ENCODE results near the gene CNN1. TPM values are rescaled to one million over a fixed set of nuclear protein-coding genes. Genes with fewer than 3 reads are reported as not detected.
A peak's percentile ranks its signal among the peaks of the same experiment; 100 is the strongest.

Gene CNN1
- total RNA-seq, 1 donor from 2014 or later, result 10.8 TPM

Small RNA genes within 50 kb of the gene (small RNA-seq; reads per million reads assigned to genes)
- gene MIR7974 (ENCODE audit: low replicate concordance), result 0.28 reads per million, percentile 26 among the genes with 10 or more reads in this experiment
- 0.07 reads per million for gene RN7SL833P (ENCODE audit: low replicate concordance)

Other genes with a start within 250 kb of the CNN1 start
- not detected for gene TSPAN16, start 242.7 kb upstream of the CNN1 start, total RNA-seq
- gene RAB3D, start 199.2 kb upstream of the CNN1 start, total RNA-seq, result 29.7 TPM
- 35.3 TPM for gene TMEM205, start 192.6 kb upstream of the CNN1 start, total RNA-seq
- gene CCDC159, start 192.3 kb upstream of the CNN1 start, total RNA-seq, result 12.4 TPM
- gene PLPPR2, start 183.4 kb upstream of the CNN1 start, total RNA-seq, result 5.7 TPM
- gene SWSAP1, start 164.2 kb upstream of the CNN1 start, total RNA-seq, result 0.30 TPM
- 3.6 TPM for gene EPOR, start 154.5 kb upstream of the CNN1 start, total RNA-seq
- 1.8 TPM for gene RGL3, start 119.5 kb upstream of the CNN1 start, total RNA-seq
- gene ODAD3, start 103.7 kb upstream of the CNN1 start, total RNA-seq, result 0.20 TPM
- 62.4 TPM for gene PRKCSH, start 103.2 kb upstream of the CNN1 start, total RNA-seq
- 0.20 TPM for gene ELAVL3, start 57.8 kb upstream of the CNN1 start, total RNA-seq
- 3.5 TPM for gene ZNF653, start 33.0 kb upstream of the CNN1 start, total RNA-seq
- 24.4 TPM for gene ECSIT, start 9.7 kb upstream of the CNN1 start, total RNA-seq
- 13.1 TPM for gene ELOF1, start 20.4 kb downstream of the CNN1 start, total RNA-seq
- 8.6 TPM for gene ACP5, start 38.8 kb downstream of the CNN1 start, total RNA-seq
- gene ZNF627, start 58.6 kb downstream of the CNN1 start, total RNA-seq, result 29.2 TPM
- 18.0 TPM for gene ZNF823, start 200.1 kb downstream of the CNN1 start, total RNA-seq
- 19.5 TPM for gene ZNF441, start 228.1 kb downstream of the CNN1 start, total RNA-seq

Measured in skin of body (tissue), 2 donors.